ENCODE results near the gene ALS2CL. TPM values are rescaled to one million over a fixed set of nuclear protein-coding genes. Genes with fewer than 3 reads are reported as not detected.

ALS2CL gene
- total RNA-seq, 1 donor from 2014 or later, result 0.71 TPM

DNA sequence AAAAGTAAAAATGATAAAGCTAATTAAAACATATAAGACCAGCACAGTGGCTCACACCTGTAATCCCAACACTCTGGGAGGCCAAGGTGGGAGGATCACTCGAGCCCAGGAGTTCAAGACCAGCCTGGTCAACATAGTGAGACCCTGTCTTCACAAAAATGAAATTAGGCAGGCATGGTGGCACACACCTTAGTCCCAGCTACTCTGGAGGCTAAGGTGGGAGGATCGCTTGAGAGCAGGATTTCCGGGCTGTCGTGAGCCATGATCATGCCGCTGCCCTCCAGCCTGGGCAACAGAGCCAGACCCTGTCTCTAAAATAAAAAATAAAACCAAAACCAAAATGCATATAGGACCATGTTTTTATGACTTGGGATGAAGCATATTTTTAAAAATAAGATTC lies 29.0 kb upstream of the ALS2CL start:
- Mint-ChIP-seq H3K4me1 (ENCODE audit: low read depth) (peaks cover 3% of the 10 kb centered on the region), H3K27ac (no peak overlapping the region), H3K9me3 (peaks cover 4% of the 10 kb centered on the region), H3K4me3 (ENCODE audit: low read depth) (no peak overlapping the region), H3K27me3 (ENCODE audit: low read depth) (peaks cover 11% of the 10 kb centered on the region), H3K36me3 (ENCODE audit: low read depth) (no peaks in the 10 kb centered on the region)
- DNase-seq (ENCODE audit: low spot score), result no peak
- intact Hi-C loops (cut with micrococcal nuclease), result no loop called here

- Mint-ChIP-seq H3K27me3 (ENCODE audit: low read depth) (peaks cover 7% of the 10 kb centered on the region), H3K4me1 (ENCODE audit: low read depth) (peaks cover 3% of the 10 kb centered on the region), H3K4me3 (ENCODE audit: low read depth) (no peak overlapping the region), H3K36me3 (ENCODE audit: low read depth) (no peaks in the 10 kb centered on the region), H3K9me3 (peaks cover 4% of the 10 kb centered on the region), H3K27ac (no peak overlapping the region)
- no peak for DNase-seq (ENCODE audit: low spot score)
- intact Hi-C loops (cut with micrococcal nuclease), result no loop called here
Observed at GRCh38 chr3:46721009-46721408, 27.5 kb upstream of the ALS2CL start.

DNA sequence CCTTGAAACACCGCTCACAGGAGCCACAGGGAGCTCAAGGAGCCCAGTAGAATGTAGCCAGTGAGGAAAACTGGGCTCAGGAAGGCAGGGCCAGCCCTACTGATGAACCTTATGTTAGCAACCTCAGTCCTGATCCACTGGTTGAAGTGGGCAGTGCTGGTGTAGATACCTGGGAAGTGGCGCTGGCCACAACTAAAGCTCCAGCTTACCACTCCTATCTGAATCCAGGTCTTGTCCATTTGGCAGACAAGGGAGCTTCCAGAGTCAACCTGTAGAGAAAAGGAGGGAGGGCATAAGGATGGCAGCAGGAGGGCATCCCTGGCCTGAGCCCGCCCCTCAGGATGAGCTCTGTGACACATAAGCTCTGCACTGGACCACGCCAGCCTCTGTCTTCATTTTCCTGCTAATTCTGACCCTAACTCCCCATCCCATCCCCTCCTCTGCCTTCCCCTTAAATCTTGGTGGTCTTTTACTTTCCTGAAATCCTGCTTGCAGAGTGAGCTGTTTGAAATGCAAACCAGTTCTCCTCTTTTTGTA lies 26.3 kb upstream of the ALS2CL start:
- DNase-seq (ENCODE audit: low spot score), result no peak
- Mint-ChIP-seq H3K4me1 (ENCODE audit: low read depth) (peaks cover 3% of the 10 kb centered on the region), H3K4me3 (ENCODE audit: low read depth) (no peak overlapping the region), H3K27ac (no peak overlapping the region), H3K36me3 (ENCODE audit: low read depth) (no peaks in the 10 kb centered on the region), H3K27me3 (ENCODE audit: low read depth) (peaks cover 7% of the 10 kb centered on the region), H3K9me3 (peaks cover 4% of the 10 kb centered on the region)
- intact Hi-C loops (cut with micrococcal nuclease), result no loop called here

GRCh38 chr3:46719044-46719565 lies 25.6 kb upstream of the ALS2CL start:
- Mint-ChIP-seq H3K9me3 (peaks cover 4% of the 10 kb centered on the region), H3K4me3 (ENCODE audit: low read depth) (no peak overlapping the region), H3K4me1 (ENCODE audit: low read depth) (peaks cover 2% of the 10 kb centered on the region), H3K27me3 (ENCODE audit: low read depth) (peaks cover 7% of the 10 kb centered on the region), H3K36me3 (ENCODE audit: low read depth) (no peaks in the 10 kb centered on the region), H3K27ac (no peak overlapping the region)
- DNase-seq (ENCODE audit: low spot score), result no peak
- intact Hi-C loops (cut with micrococcal nuclease), result no loop called here

DNA sequence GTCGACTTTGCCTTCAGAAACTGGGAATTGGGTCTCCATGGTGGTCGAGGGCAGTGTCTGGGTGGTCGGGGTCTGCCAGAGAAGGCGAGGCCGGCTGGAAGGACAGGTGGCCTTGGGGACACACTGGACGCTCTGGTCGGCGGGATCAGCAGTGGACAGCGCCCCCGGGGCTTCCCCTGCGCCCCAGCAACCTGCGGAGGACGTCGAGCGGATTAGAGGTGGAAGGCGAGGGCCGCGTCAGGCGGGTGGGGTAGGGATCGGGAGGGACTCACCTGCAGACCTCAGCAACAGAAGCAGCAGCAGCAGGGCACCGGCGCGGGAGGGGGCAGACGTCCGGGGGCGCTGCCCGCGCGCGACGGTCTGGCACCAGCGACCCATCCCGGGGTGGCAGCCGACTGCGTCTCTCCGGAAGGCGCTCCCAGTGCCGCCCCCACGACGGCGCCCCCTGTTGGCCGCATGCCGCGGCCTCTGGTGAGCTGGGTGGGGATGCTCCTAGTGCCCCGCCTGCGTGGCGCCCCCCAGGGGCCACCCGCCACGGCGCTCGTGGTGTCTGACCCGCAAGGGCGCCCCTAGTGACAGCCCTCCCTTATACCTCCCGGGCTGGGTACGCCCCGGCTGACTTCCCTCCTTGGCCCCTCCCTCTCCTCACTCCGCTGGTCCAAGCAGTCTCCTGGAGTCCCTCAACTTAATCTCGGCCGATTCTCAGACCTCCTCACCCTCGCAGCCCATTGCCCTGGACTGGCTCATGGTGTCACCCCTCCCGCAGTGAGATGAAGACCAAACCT lies 24.2 kb upstream of the ALS2CL start, which contains the start of gene PRSS50:
Gene PRSS50 (minus strand): TSS at position 423 of the 785 bp plus-strand sequence. CDS start 45 bp downstream, at position 378.
- Mint-ChIP-seq H3K27me3 (ENCODE audit: low read depth) (peaks cover 7% of the 10 kb centered on the region), H3K9me3 (peaks cover 4% of the 10 kb centered on the region), H3K36me3 (ENCODE audit: low read depth) (no peaks in the 10 kb centered on the region), H3K4me3 (ENCODE audit: low read depth) (no peak within 1 kb of the TSS), H3K4me1 (ENCODE audit: low read depth) (no peaks in the 10 kb centered on the region), H3K27ac (no peak within 1 kb of the TSS)
- no peak for DNase-seq (ENCODE audit: low spot score)
- intact Hi-C loops (cut with micrococcal nuclease), result no loop called here

GRCh38 chr3:46716461-46717441 lies 23.3 kb upstream of the ALS2CL start:
- intact Hi-C loops (cut with micrococcal nuclease), result no loop called here
- no peak for DNase-seq (ENCODE audit: low spot score)
- no peak overlapping the region for H3K27ac Mint-ChIP-seq

GRCh38 chr3:46715507-46716175 lies 22.2 kb upstream of the ALS2CL start:
- intact Hi-C loops (cut with micrococcal nuclease), result no loop called here
- H3K36me3 Mint-ChIP-seq (ENCODE audit: low read depth), result no peaks in the 10 kb centered on the region
- H3K9me3 Mint-ChIP-seq, result no peaks in the 10 kb centered on the region
- H3K4me3 Mint-ChIP-seq (ENCODE audit: low read depth), result no peak overlapping the region
- H3K27ac Mint-ChIP-seq, result no peak overlapping the region
- no peak for DNase-seq (ENCODE audit: low spot score)
- H3K4me1 Mint-ChIP-seq (ENCODE audit: low read depth), result no peaks in the 10 kb centered on the region
- peaks cover 6% of the 10 kb centered on the region for H3K27me3 Mint-ChIP-seq (ENCODE audit: low read depth)

More at GRCh38 chr3:46716461-46717441, 23.3 kb upstream of the ALS2CL start:
- no peak overlapping the region for H3K4me3 Mint-ChIP-seq (ENCODE audit: low read depth)
- peaks cover 4% of the 10 kb centered on the region for H3K9me3 Mint-ChIP-seq
- no peaks in the 10 kb centered on the region for H3K4me1 Mint-ChIP-seq (ENCODE audit: low read depth)
- H3K36me3 Mint-ChIP-seq (ENCODE audit: low read depth), result no peaks in the 10 kb centered on the region
- peaks cover 7% of the 10 kb centered on the region for H3K27me3 Mint-ChIP-seq (ENCODE audit: low read depth)

DNA sequence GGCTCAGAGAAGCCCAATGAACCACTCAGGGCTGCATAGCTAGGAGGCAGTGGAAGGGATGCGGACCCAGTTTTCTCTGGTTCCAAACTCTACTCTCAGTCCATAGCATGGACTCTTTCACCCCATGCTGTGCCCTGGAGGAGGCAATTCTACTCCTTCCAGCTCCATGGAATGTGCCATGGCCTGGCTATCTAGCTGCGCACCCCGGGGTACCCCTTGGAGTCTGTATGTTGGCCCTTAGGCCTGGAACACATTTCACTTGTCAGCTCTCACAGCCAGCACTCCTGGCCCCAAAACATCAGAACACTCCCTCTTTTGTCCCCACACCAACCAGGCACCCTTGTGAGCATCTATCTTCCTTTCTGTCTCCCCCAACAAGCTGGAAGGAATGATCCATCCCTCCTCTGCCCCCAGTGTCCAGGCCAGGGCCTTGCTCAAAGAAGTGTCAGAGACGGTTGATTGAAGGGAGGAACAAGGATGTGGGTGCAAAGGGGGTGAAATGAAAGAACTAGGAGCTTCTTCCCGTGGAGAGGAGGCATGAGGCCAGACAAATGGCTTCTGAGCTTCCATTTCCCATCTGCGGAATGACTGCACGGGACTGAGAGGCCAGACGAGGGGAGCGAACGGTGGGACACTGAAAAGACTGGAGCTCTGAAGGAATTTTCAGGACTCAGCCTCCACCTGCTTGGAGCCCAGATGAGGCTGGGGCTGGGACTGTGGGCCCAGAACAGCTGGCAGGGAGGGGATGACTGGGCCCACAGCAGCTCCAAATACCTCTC lies 21.4 kb upstream of the ALS2CL start:
- intact Hi-C loops (cut with micrococcal nuclease), result no loop called here
- H3K9me3 Mint-ChIP-seq, result no peaks in the 10 kb centered on the region
- H3K4me3 Mint-ChIP-seq (ENCODE audit: low read depth), result no peak overlapping the region
- no peaks in the 10 kb centered on the region for H3K36me3 Mint-ChIP-seq (ENCODE audit: low read depth)
- H3K27ac Mint-ChIP-seq, result no peak overlapping the region
- DNase-seq (ENCODE audit: low spot score), result no peak
- no peaks in the 10 kb centered on the region for H3K4me1 Mint-ChIP-seq (ENCODE audit: low read depth)
- H3K27me3 Mint-ChIP-seq (ENCODE audit: low read depth), result peaks cover 6% of the 10 kb centered on the region

DNA sequence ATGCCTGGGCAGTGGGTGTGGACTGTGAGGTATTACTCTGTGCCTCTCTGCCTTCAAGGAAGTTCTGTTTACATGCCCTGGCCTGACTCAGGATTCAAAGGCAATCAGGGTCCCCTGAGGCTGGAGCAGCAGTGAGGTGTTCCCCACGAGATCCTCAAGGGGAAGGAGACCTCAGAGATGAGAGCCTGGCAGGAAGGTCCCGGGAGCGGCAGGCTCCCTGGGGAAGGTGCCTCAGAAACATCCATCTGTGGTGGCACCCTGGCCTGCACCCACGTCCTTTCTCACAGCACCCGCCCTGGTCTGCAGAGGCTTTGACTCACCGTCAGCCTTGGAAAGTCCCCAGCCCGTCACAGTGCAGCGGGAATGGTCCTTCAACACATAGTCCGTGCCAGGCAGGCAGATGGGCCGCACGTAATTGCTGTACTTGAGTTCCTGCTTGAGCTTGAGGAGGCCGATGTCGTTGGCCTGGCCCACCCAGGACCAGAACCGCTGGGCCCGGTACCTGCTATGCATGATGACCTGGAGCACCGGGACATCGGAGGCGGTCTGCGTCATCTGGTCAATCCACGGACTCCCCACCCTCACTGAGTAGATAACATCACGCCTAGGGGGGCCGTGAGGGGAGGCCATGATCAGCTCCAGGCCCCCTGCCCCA lies 20.5 kb upstream of the ALS2CL start:
- no peak for DNase-seq (ENCODE audit: low spot score)
- Mint-ChIP-seq H3K4me1 (ENCODE audit: low read depth) (no peaks in the 10 kb centered on the region), H3K36me3 (ENCODE audit: low read depth) (no peaks in the 10 kb centered on the region), H3K4me3 (ENCODE audit: low read depth) (no peak overlapping the region), H3K9me3 (no peaks in the 10 kb centered on the region), H3K27me3 (ENCODE audit: low read depth) (peaks cover 2% of the 10 kb centered on the region), H3K27ac (no peak overlapping the region)
- intact Hi-C loops (cut with micrococcal nuclease), result no loop called here

DNA sequence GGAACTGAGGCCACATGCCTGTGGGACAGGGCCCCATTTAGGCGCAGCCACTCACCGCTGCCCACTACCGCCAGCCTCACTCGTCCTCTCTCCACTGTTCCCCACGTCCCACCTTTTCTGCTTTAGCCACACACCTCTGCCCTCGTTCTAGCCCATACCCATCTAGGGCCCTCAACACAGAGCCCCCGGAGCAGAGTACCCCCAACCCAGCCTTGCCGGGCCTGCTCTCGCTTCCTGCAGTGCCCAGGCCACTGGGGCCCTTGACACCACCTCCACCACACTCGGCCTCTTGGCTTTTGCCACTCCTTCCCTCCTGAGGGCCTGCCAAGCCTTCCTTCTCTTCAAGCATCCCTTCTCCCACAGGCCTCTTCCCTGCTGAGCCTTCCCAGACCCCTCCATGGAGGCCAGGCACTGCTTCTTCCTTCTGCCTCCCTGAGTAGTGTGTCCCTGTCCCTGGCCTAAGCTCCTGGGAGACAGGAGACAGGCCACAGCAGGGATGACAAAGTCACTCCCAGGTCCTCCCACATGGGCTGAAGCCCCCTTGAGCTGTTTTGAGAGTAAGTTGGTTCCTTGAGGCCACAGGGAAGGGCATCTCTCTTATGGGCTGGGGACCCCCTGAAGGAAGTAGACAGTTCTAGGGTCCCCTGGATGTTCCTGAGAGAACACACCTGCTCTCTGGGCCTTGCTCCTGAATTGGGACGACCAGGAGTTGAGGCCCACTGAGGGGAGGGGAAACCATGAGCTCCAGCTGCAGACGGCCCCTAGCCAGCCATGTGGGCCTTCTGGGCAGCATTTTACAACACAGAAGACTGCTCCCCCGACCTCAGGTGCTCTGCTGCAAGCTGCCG lies 19.8 kb upstream of the ALS2CL start:
- Mint-ChIP-seq H3K4me1 (ENCODE audit: low read depth) (no peaks in the 10 kb centered on the region), H3K9me3 (no peaks in the 10 kb centered on the region), H3K27me3 (ENCODE audit: low read depth) (no peaks in the 10 kb centered on the region), H3K27ac (no peak overlapping the region), H3K4me3 (ENCODE audit: low read depth) (no peak overlapping the region), H3K36me3 (ENCODE audit: low read depth) (no peaks in the 10 kb centered on the region)
- DNase-seq (ENCODE audit: low spot score), result no peak
- intact Hi-C loops (cut with micrococcal nuclease), result no loop called here

All from activated T-helper 2 cell treated with anti-CD3 and anti-CD28 coated beads, Interferon-gamma antibody, Interleukin-2, Interleukin-4, amounts not matched to agents 10 μg/mL and 5 μg/mL and 100 μg/mL, durations not matched to agents 14 hours and 24 hours and 36 hours (primary cell).